Panc1 (cell line): ENCODE results near the gene POLG2. TPM values are rescaled to one million over a fixed set of nuclear protein-coding genes. Genes with fewer than 3 reads are reported as not detected.
"Not testable (repeated sequence)": the region's sequence is repeated elsewhere in the genome, so short reads cannot be mapped to it uniquely, and the experiment has no call there.

Source experiments
- ATAC-seq: fragments of 200-7000 bp; cut with Tn5 transposase; 2 replicates; pipeline ENCODE4 v1.9.1; 2020; ENCODE audit warnings: mild to moderate bottlenecking, moderate library complexity
- BruUV-seq: library from RNA; stranded (reverse); fragments of 400-500 nt; replicated peaks from 2 replicates; lab custom pipeline; 2021; lab: Mats Ljungman, UMichigan
- CTCF ChIA-PET: fragments of 300-600 bp; sonication (Branson Sonifier 250); formaldehyde crosslinking; loops from one replicate; lab custom pipeline; 2022; ENCODE audit warnings: antibody characterized with exemption; lab: Charles Lee
- POLR2A ChIA-PET: fragments of 300-600 bp; sonication (Branson Sonifier 250); formaldehyde crosslinking; loops from one replicate; lab custom pipeline; 2022; ENCODE audit warnings: antibody characterized with exemption; lab: Charles Lee
- DNase-seq: peaks from one replicate; pipeline ENCODE4 v3.0.0-alpha.2; 2010; ENCODE audit warnings: low read depth, low spot score
- H3K27ac ChIP-seq: 2 replicates; pipeline ENCODE4 v1.5.1; 2011; ENCODE audit warnings: mild to moderate bottlenecking, low read length, inconsistent platforms
- H3K27me3 ChIP-seq: fragments of 200-500 bp; sonication (Bioruptor generic); 2 replicates; pipeline ENCODE4 v1.6.0; 2014; ENCODE audit warnings: low read length, inconsistent platforms; ENCODE audit not compliant: control insufficient read depth, insufficient read depth
- H3K36me3 ChIP-seq: fragments of 200-500 bp; sonication (Bioruptor generic); 2 replicates; pipeline ENCODE4 v1.5.1; 2014; ENCODE audit warnings: inconsistent platforms, mild to moderate bottlenecking, low read length, moderate library complexity; ENCODE audit not compliant: control insufficient read depth, insufficient read depth
- H3K4me1 ChIP-seq: 2 replicates; pipeline ENCODE4 v1.5.1; 2011; ENCODE audit warnings: inconsistent platforms, mild to moderate bottlenecking, low read length, moderate library complexity; ENCODE audit not compliant: control insufficient read depth, insufficient read depth
- H3K4me3 ChIP-seq, 2 experiments: 2 replicates each; pipeline ENCODE4 v1.5.1; 2011 to 2012; ENCODE audit warnings: low read depth in 2 of 2, low read length in 2 of 2, mild to moderate bottlenecking in 2 of 2, inconsistent platforms in 1 of 2, moderate library complexity in 1 of 2
- H3K9me3 ChIP-seq: fragments of 200-500 bp; sonication (Bioruptor generic); 2 replicates; pipeline ENCODE4 v1.5.1; 2014; ENCODE audit warnings: low read depth, mild to moderate bottlenecking, inconsistent platforms, low read length, moderate library complexity; ENCODE audit not compliant: control insufficient read depth, insufficient read depth
- POLR2AphosphoS5 ChIP-seq: IDR thresholded peaks from 2 replicates; pipeline ENCODE4 v1.6.1; 2012; ENCODE audit warnings: mild to moderate bottlenecking, low read depth, low read length, moderate library complexity
- SIN3A ChIP-seq: IDR thresholded peaks from 2 replicates; pipeline ENCODE4 v1.6.1; 2012; ENCODE audit warnings: low read depth, mild to moderate bottlenecking, low read length, moderate library complexity, borderline replicate concordance; ENCODE audit not compliant: insufficient read depth
- TCF7L2 ChIP-seq: IDR thresholded peaks from 2 replicates; pipeline ENCODE4 v1.6.1; 2011; ENCODE audit warnings: mild to moderate bottlenecking, low read depth, low read length, inconsistent platforms
- in situ Hi-C: cut with HindIII; loops from 2 replicates; pipeline ENCODE4 v1.10.0; 2016; ENCODE audit warnings: low sequenced_read_pairs, low pct_unique_long_range_greater_than_20kb
- intact Hi-C: fragments of 100-400 bp; cut with micrococcal nuclease; formaldehyde crosslinking; loops from one replicate; pipeline ENCODE4 v1.10.0; 2022; ENCODE audit not compliant: unreplicated experiment
- total RNA-seq: library from RNA; stranded (reverse); gene quantifications from one replicate; pipeline ENCODE4 v1.2.1, GENCODE V29; 2021; ENCODE audit not compliant: unreplicated experiment
- TF ChIP-seq, protein P1 (sequence below), 2 experiments: IDR thresholded peaks; 2 replicates each; pipeline ENCODE4 v1.6.1; 2011 to 2012; ENCODE audit warnings: low read depth in 2 of 2, control low read depth in 1 of 2, low read length in 1 of 2, mild to moderate bottlenecking in 1 of 2, moderate library complexity in 1 of 2; ENCODE audit not compliant: insufficient read depth in 1 of 2
- TF ChIP-seq, protein P2 (sequence below): fragments of 450-650 bp; IDR thresholded peaks from 2 replicates; pipeline ENCODE4 v1.5.1; 2017; ENCODE audit warnings: mild to moderate bottlenecking

POLG2 gene
- total RNA-seq, 1 experiment from 2014 or later: 19.6 TPM

DNA sequence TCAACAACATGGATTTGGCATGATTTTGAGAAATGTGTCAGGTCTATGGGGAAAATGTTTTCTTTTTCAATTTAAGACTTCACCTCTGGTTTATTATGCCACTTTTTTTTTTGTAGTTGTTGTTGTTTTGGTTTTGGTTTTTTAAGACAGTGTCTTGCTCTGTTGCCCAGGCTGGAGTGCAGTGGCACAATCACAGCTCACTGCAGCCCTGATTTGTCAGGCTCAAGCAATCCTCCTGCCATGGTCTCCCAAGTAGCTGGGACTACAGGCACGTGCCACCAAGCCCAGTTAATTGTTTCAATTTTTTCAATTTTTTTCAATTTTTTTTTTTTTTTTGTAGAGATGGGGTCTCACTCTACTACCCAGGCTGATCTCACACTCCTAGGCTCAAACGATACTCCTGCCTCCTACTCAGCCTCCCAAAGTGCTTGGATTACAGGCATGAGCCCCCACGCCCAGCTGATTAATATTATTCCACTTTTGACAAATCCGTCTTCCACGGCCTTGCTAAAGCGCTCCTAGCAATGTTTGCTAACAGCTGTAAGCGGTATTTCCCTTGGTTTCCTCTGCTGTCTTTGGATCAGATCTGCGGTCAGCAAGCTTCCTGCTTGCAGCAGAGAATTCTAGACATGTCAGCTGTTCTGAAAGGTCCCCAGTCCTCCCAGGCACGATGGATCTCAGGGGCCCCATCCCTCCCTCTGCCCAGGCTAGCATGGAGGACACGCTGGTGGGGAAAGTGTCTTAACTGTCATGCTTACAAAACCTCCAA lies 54.9 kb downstream of the POLG2 start:
- intact Hi-C loops: no loop called here
- POLR2A ChIA-PET: interaction anchor here (0.6 to 0.7 kb wide), 2 partner anchors 149 to 244 kb away, joined by 4 to 7 read pairs; no protein-coding TSS in a partner anchor
- Histone ChIP-seq H3K27ac (no peak overlapping the region), H3K9me3 (no peaks in the 10 kb centered on the region), H3K27me3 (no peaks in the 10 kb centered on the region), H3K36me3 (no peaks in the 10 kb centered on the region), H3K4me3 (no peak overlapping the region), H3K4me1 (no peaks in the 10 kb centered on the region)
- in situ Hi-C loops: no loop called here
- ATAC-seq (peak; percentile 65; the same call in 1 of the 2 replicates), DNase-seq (no peak)
- BruUV-seq: no TSS peak
- no peak for TF ChIP-seq POLR2AphosphoS5
- TF ChIP-seq, protein P1, sequence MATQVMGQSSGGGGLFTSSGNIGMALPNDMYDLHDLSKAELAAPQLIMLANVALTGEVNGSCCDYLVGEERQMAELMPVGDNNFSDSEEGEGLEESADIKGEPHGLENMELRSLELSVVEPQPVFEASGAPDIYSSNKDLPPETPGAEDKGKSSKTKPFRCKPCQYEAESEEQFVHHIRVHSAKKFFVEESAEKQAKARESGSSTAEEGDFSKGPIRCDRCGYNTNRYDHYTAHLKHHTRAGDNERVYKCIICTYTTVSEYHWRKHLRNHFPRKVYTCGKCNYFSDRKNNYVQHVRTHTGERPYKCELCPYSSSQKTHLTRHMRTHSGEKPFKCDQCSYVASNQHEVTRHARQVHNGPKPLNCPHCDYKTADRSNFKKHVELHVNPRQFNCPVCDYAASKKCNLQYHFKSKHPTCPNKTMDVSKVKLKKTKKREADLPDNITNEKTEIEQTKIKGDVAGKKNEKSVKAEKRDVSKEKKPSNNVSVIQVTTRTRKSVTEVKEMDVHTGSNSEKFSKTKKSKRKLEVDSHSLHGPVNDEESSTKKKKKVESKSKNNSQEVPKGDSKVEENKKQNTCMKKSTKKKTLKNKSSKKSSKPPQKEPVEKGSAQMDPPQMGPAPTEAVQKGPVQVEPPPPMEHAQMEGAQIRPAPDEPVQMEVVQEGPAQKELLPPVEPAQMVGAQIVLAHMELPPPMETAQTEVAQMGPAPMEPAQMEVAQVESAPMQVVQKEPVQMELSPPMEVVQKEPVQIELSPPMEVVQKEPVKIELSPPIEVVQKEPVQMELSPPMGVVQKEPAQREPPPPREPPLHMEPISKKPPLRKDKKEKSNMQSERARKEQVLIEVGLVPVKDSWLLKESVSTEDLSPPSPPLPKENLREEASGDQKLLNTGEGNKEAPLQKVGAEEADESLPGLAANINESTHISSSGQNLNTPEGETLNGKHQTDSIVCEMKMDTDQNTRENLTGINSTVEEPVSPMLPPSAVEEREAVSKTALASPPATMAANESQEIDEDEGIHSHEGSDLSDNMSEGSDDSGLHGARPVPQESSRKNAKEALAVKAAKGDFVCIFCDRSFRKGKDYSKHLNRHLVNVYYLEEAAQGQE (IDR thresholded peaks at IDR 0.05; ENCODE audit: insufficient read depth in 1 of 2, low read depth in 2 of 2, low read length in 1 of 2): no peak
- TF ChIP-seq SIN3A: no peak
- no peak for TF ChIP-seq TCF7L2
- TF ChIP-seq, protein P2, sequence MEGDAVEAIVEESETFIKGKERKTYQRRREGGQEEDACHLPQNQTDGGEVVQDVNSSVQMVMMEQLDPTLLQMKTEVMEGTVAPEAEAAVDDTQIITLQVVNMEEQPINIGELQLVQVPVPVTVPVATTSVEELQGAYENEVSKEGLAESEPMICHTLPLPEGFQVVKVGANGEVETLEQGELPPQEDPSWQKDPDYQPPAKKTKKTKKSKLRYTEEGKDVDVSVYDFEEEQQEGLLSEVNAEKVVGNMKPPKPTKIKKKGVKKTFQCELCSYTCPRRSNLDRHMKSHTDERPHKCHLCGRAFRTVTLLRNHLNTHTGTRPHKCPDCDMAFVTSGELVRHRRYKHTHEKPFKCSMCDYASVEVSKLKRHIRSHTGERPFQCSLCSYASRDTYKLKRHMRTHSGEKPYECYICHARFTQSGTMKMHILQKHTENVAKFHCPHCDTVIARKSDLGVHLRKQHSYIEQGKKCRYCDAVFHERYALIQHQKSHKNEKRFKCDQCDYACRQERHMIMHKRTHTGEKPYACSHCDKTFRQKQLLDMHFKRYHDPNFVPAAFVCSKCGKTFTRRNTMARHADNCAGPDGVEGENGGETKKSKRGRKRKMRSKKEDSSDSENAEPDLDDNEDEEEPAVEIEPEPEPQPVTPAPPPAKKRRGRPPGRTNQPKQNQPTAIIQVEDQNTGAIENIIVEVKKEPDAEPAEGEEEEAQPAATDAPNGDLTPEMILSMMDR: no peak
- CTCF ChIA-PET: no interaction called here

DNA sequence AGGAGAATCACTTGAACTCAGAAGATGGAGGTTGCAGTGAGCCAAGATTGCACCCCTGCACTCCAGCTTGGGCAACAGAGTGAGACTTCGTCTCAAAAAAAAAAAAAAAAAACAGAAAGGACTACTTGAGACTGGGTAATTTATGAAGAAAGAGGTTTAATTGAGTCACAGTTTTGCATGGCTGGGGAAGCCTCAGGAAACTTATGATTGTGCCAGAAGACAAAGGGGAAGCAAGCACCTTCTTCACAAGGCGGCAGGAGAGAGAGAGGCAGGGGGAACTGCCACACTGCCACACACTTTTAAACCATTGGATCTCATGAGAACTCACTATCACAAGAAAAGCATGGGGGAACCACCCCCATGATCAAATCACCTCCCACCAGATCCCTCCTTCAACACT lies 56.9 kb downstream of the POLG2 start:
- H3K27me3 ChIP-seq: no peaks in the 10 kb centered on the region
- H3K9me3 ChIP-seq: no peaks in the 10 kb centered on the region
- in situ Hi-C loops: no loop called here
- no TSS peak for BruUV-seq
- H3K4me1 ChIP-seq: no peaks in the 10 kb centered on the region
- no peak for DNase-seq
- H3K27ac ChIP-seq: no peak overlapping the region
- ChIA-PET POLR2A (no interaction called here), CTCF (no interaction called here)
- H3K4me3 ChIP-seq: no peak overlapping the region
- intact Hi-C loops: no loop called here
- no peak for ATAC-seq
- no peaks in the 10 kb centered on the region for H3K36me3 ChIP-seq
- TF ChIP-seq, protein P1 (IDR thresholded peaks at IDR 0.05; ENCODE audit: insufficient read depth in 1 of 2, low read depth in 2 of 2, low read length in 1 of 2): no peak
- TF ChIP-seq POLR2AphosphoS5 (no peak), SIN3A (no peak), TCF7L2 (no peak)
- TF ChIP-seq, protein P2: no peak

DNA sequence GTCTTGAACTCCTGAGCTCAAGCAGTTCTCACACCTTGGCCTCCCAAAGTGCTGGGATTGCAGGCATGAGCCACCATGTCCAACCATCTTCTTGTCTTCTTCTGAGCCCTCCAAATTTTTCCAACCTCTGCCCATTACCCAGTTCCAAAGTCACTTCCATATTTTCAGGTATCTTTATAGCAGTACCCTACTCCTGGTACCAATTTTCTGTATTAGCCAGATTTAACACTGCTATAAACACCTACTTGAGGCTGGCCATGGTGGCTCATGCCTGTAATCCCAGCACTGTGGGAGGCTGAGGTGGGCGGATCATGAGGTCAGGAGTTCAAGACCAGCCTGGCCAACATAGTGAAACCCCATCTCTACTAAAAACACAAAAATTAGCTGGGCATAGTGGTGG lies 57.3 kb downstream of the POLG2 start:
- H3K27ac ChIP-seq, DNase-seq, H3K9me3 ChIP-seq, H3K4me1 ChIP-seq, H3K36me3 ChIP-seq, POLR2A ChIA-PET, CTCF ChIA-PET, BruUV-seq, in situ Hi-C loops, H3K4me3 ChIP-seq, ATAC-seq, H3K27me3 ChIP-seq, intact Hi-C loops: not testable (repeated sequence)
